Chondrocyte (in vitro differentiated cells): Measurements from ENCODE around the gene SESN1. TPM values are rescaled to one million over a fixed set of nuclear protein-coding genes. Genes with fewer than 3 reads are reported as not detected.

Source experiments
- DNase-seq: peaks from one replicate; pipeline ENCODE4 v3.0.0; 2021; ENCODE audit warnings: mixed read lengths, low spot score
- H3K27ac Mint-ChIP-seq: one replicate; pipeline ENCODE4 v1.8.0; 2021; ENCODE audit warnings: mild to moderate bottlenecking, moderate library complexity, mixed read lengths; ENCODE audit not compliant: unreplicated experiment
- H3K27me3 Mint-ChIP-seq: 2 replicates; pipeline ENCODE4 v1.8.0; 2021; ENCODE audit warnings: low read depth, mixed read lengths
- H3K36me3 Mint-ChIP-seq: 2 replicates; pipeline ENCODE4 v1.8.0; 2021; ENCODE audit warnings: low read depth, mixed read lengths
- H3K4me1 Mint-ChIP-seq: 2 replicates; pipeline ENCODE4 v1.8.0; 2021; ENCODE audit warnings: low read depth, mild to moderate bottlenecking, mixed read lengths
- H3K4me3 Mint-ChIP-seq: one replicate; pipeline ENCODE4 v1.8.0; 2021; ENCODE audit warnings: mild to moderate bottlenecking, moderate library complexity, mixed read lengths; ENCODE audit not compliant: unreplicated experiment
- H3K9me3 Mint-ChIP-seq: 2 replicates; pipeline ENCODE4 v1.8.0; 2021; ENCODE audit warnings: low read depth, mixed read lengths
- CTCF ChIP-seq: fragments of 200-600 bp; sonication (generic); IDR thresholded peaks from 2 replicates; pipeline ENCODE4 v1.5.0; 2021; ENCODE audit warnings: antibody characterized with exemption, mild to moderate bottlenecking, moderate library complexity
- total RNA-seq: library from RNA; stranded (reverse); gene quantifications from 3 replicates; pipeline ENCODE4 v1.2.1, GENCODE V29; 2021

The SESN1 gene
- total RNA-seq, 1 donor from 2014 or later = 9.5 TPM

DNA sequence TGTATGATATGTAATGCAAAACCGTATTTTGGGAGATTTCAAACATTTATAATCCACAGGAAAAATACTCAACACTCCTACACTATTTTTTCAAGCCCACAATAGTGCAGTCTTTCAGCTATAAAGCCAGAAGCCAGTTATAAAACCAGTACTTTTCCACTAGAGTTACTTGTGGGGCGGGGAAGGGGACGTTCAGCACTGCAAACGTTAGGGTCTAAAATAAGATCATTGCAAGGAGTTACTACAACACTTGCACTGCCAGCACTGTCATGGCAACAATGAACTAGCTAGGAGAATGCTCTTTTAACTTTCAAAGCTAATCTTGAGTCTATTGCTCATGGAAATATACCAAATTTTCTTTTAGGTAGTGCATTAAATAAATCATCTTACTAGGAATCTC, 14.7 kb downstream of the SESN1 start:
- no peak for DNase-seq
- no peak for TF ChIP-seq CTCF
- no peak overlapping the region for H3K4me3 Mint-ChIP-seq

DNA sequence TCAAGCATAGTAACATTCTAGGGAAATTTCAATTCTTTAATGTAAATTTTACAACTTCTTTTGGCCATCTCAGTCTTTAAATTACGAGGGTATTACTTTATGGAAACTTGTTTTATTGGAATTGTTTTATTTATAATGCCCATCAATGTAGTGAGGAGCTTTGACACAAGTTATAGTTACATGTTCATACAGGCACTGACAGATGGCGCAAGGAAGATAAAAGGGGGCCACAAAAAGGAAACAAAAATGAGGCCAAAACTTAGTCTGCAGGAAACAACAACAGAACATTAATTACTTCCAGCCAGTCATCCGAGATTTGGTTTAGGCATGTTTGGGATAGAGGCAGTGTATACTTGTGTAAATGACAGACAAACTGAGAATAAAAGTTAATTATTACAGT, 18.3 kb downstream of the SESN1 start:
- Mint-ChIP-seq H3K27ac (no peak overlapping the region), H3K9me3 (no peaks in the 10 kb centered on the region), H3K4me3 (no peak overlapping the region), H3K36me3 (no peaks in the 10 kb centered on the region), H3K27me3 (no peaks in the 10 kb centered on the region), H3K4me1 (peaks cover 23% of the 10 kb centered on the region)
- no peak for TF ChIP-seq CTCF
- no peak for DNase-seq

More for the DNA sequence above, 14.7 kb downstream of the SESN1 start:
- H3K27me3 Mint-ChIP-seq = no peaks in the 10 kb centered on the region
- peaks cover 30% of the 10 kb centered on the region for H3K4me1 Mint-ChIP-seq
- H3K9me3 Mint-ChIP-seq = no peaks in the 10 kb centered on the region
- H3K36me3 Mint-ChIP-seq = no peaks in the 10 kb centered on the region
- peak overlapping the region; percentile 78 for H3K27ac Mint-ChIP-seq

GRCh38 chr6:109075934-109076333, 18.7 kb downstream of the SESN1 start:
- no peak overlapping the region for H3K4me3 Mint-ChIP-seq
- H3K9me3 Mint-ChIP-seq = no peaks in the 10 kb centered on the region
- peaks cover 22% of the 10 kb centered on the region for H3K4me1 Mint-ChIP-seq
- DNase-seq = no peak
- H3K27me3 Mint-ChIP-seq = no peaks in the 10 kb centered on the region
- no peak for TF ChIP-seq CTCF
- no peaks in the 10 kb centered on the region for H3K36me3 Mint-ChIP-seq
- H3K27ac Mint-ChIP-seq = no peak overlapping the region

GRCh38 chr6:109074133-109074415, 20.6 kb downstream of the SESN1 start:
- no peak overlapping the region for H3K4me3 Mint-ChIP-seq
- H3K4me1 Mint-ChIP-seq = peaks cover 10% of the 10 kb centered on the region
- no peak overlapping the region for H3K27ac Mint-ChIP-seq
- no peaks in the 10 kb centered on the region for H3K9me3 Mint-ChIP-seq
- DNase-seq = no peak
- TF ChIP-seq CTCF = no peak
- H3K36me3 Mint-ChIP-seq = no peaks in the 10 kb centered on the region
- no peaks in the 10 kb centered on the region for H3K27me3 Mint-ChIP-seq

- Mint-ChIP-seq H3K4me1 (peaks cover 10% of the 10 kb centered on the region), H3K36me3 (no peaks in the 10 kb centered on the region), H3K4me3 (no peak overlapping the region), H3K9me3 (no peaks in the 10 kb centered on the region), H3K27me3 (no peaks in the 10 kb centered on the region), H3K27ac (no peak overlapping the region)
- peak; percentile 92 for TF ChIP-seq CTCF
- DNase-seq = no peak
These were observed 21.1 kb downstream of the SESN1 start for GRCh38 chr6:109073344-109074132.
